CD4-positive, alpha-beta T cell treated with Interleukin-15 for 1 hour (primary cell): ENCODE measurements around the gene TRAT1.

Source experiments
- DNase-seq: peaks from one replicate; pipeline ENCODE4 v3.0.0-alpha.2; 2020

The TRAT1 gene

GRCh38 chr3:108822123-108822897 is at the start of gene TRAT1:
Gene TRAT1, plus strand, starts transcription at chr3:108822786. Its CDS starts 142 bp downstream, at chr3:108822928.
- no peak for DNase-seq

- DNase-seq = no peak
Measured at GRCh38 chr3:108775649-108776048, 46.9 kb upstream of the TRAT1 start.

- DNase-seq = no peak
Measured at GRCh38 chr3:108779496-108779895, 43.1 kb upstream of the TRAT1 start.

GRCh38 chr3:108780235-108780634 is 42.4 kb upstream of the TRAT1 start:
- DNase-seq = peak; percentile 30

GRCh38 chr3:108791473-108791872 is 31.1 kb upstream of the TRAT1 start:
- DNase-seq = no peak

GRCh38 chr3:108804437-108804836 is 18.1 kb upstream of the TRAT1 start:
- no peak for DNase-seq

- DNase-seq = no peak
Measured at GRCh38 chr3:108804966-108805365, 17.6 kb upstream of the TRAT1 start.

- peak; percentile 37 for DNase-seq
Measured at GRCh38 chr3:108806316-108806715, 16.3 kb upstream of the TRAT1 start.

- DNase-seq = peak; percentile 67
Measured at GRCh38 chr3:108818404-108818803, 4.2 kb upstream of the TRAT1 start.

- DNase-seq = peak; percentile 16
Measured at GRCh38 chr3:108820586-108820985, 2.0 kb upstream of the TRAT1 start.

- DNase-seq = no peak
Measured at GRCh38 chr3:108823227-108823626, 641 bp downstream of the TRAT1 start.

- peak; percentile 16 for DNase-seq
Measured at GRCh38 chr3:108823803-108824202, 1.2 kb downstream of the TRAT1 start.

GRCh38 chr3:108826309-108827187 is 4.0 kb downstream of the TRAT1 start:
- no peak for DNase-seq

GRCh38 chr3:108830381-108830780 is 7.8 kb downstream of the TRAT1 start:
- no peak for DNase-seq

GRCh38 chr3:108830991-108831614 is 8.5 kb downstream of the TRAT1 start:
- DNase-seq = no peak

GRCh38 chr3:108833611-108834010 is 11.0 kb downstream of the TRAT1 start:
- DNase-seq = no peak

GRCh38 chr3:108834551-108834950 is 12.0 kb downstream of the TRAT1 start:
- DNase-seq = no peak

GRCh38 chr3:108835101-108835500 is 12.5 kb downstream of the TRAT1 start:
- DNase-seq = peak; percentile 25

- DNase-seq = peak; percentile 36
Measured at GRCh38 chr3:108838436-108838835, 15.8 kb downstream of the TRAT1 start.

GRCh38 chr3:108845709-108846293 is 23.2 kb downstream of the TRAT1 start:
- no peak for DNase-seq

- no peak for DNase-seq
Measured at GRCh38 chr3:108847187-108847586, 24.6 kb downstream of the TRAT1 start.

- no peak for DNase-seq
Measured at GRCh38 chr3:108849075-108849474, 26.5 kb downstream of the TRAT1 start.

- DNase-seq = no peak
Measured at GRCh38 chr3:108861401-108861800, 38.8 kb downstream of the TRAT1 start.
